ENCODE measurements around the gene PREB. TPM values are rescaled to one million over a fixed set of nuclear protein-coding genes. Genes with fewer than 3 reads are reported as not detected.
A peak's percentile ranks its signal among the peaks of the same experiment; 100 is the strongest.

PREB gene
- total and polyA plus RNA-seq, 2 of the 13 experiments (the other 11 are each of a cell fraction or from before 2014, with no cell fraction given), result 112 to 192 TPM

- TF ChIP-seq NR2F2 (IDR thresholded peaks at IDR 0.05; ENCODE audit: borderline replicate concordance, low read depth), result no peak
- TF ChIP-seq RAD51 (IDR thresholded peaks at IDR 0.05; ENCODE audit: borderline replicate concordance), result no peak
- no peak for TF ChIP-seq THYN1 (CRISPR knock-in tag; IDR thresholded peaks at IDR 0.05; ENCODE audit: borderline replicate concordance, low read depth)
- no peak for TF ChIP-seq SNAPC5 (CRISPR knock-in tag; IDR thresholded peaks at IDR 0.05; ENCODE audit: borderline replicate concordance)
- no peak for TF ChIP-seq MATR3 (CRISPR knock-in tag; IDR thresholded peaks at IDR 0.05)
- TF ChIP-seq ZNF513 (CRISPR knock-in tag; conservative IDR thresholded peaks at IDR 0.05), result no peak
- no peak for TF ChIP-seq ZNF44 (CRISPR knock-in tag; IDR thresholded peaks at IDR 0.05)
- no peak for TF ChIP-seq HNRNPH1 (optimal IDR thresholded peaks at IDR 0.05; ENCODE audit: low read depth, low read length)
- no peak for TF ChIP-seq KLF15 (CRISPR knock-in tag; IDR thresholded peaks at IDR 0.05; ENCODE audit: borderline replicate concordance)
- TF ChIP-seq IRF2 (CRISPR knock-in tag; IDR thresholded peaks at IDR 0.05), result 0 out of 2 replicates have a peak, but pooled peaks have one; percentile 28
- no peak for TF ChIP-seq KDM2A (CRISPR knock-in tag; IDR thresholded peaks at IDR 0.05; ENCODE audit: borderline replicate concordance, low read depth)
- no peak for TF ChIP-seq RCOR2 (CRISPR knock-in tag; IDR thresholded peaks at IDR 0.05)
- peak; percentile 51; the same call in 1 of the 2 replicates for TF ChIP-seq ZNF350 (CRISPR knock-in tag; IDR thresholded peaks at IDR 0.05; ENCODE audit: borderline replicate concordance, low read depth)
- no peak for TF ChIP-seq ZFY (CRISPR knock-in tag; IDR thresholded peaks at IDR 0.05)
- peak; percentile 43; the same call in 1 of the 2 replicates for TF ChIP-seq ZNF598 (CRISPR knock-in tag; IDR thresholded peaks at IDR 0.05; ENCODE audit: borderline replicate concordance)
- TF ChIP-seq MED1 (CRISPR knock-in tag; IDR thresholded peaks at IDR 0.05), result peak; percentile 63; the same call in 1 of the 2 replicates
- TF ChIP-seq ZNF549 (CRISPR knock-in tag; IDR thresholded peaks at IDR 0.05), result no peak
- peak; percentile 29; the same call in 1 of the 2 replicates for TF ChIP-seq ZNF691 (CRISPR knock-in tag; IDR thresholded peaks at IDR 0.05; ENCODE audit: borderline replicate concordance, low read depth)
- TF ChIP-seq ATF7 (IDR thresholded peaks at IDR 0.05), result no peak
- TF ChIP-seq ATF7 (CRISPR knock-in tag; IDR thresholded peaks at IDR 0.05), result no peak
- no peak for TF ChIP-seq CENPT (CRISPR knock-in tag; IDR thresholded peaks at IDR 0.05; ENCODE audit: low read depth)
- no peak for TF ChIP-seq ATF7-NPFF (CRISPR knock-in tag; IDR thresholded peaks at IDR 0.05; ENCODE audit: low read depth)
- TF ChIP-seq ZNF160 (CRISPR knock-in tag; IDR thresholded peaks at IDR 0.05), result no peak
- no peak for TF ChIP-seq NR1H2 (CRISPR knock-in tag; IDR thresholded peaks at IDR 0.05; ENCODE audit: borderline replicate concordance, low read depth)
- TF ChIP-seq ZNF83 (CRISPR knock-in tag; IDR thresholded peaks at IDR 0.05; ENCODE audit: borderline replicate concordance), result no peak
- TF ChIP-seq DBP (CRISPR knock-in tag; IDR thresholded peaks at IDR 0.05; ENCODE audit: not compliant biosample characterization), result no peak
- no peak for TF ChIP-seq ZNF251 (CRISPR knock-in tag; IDR thresholded peaks at IDR 0.05)
- TF ChIP-seq ZNF484 (CRISPR knock-in tag; IDR thresholded peaks at IDR 0.05; ENCODE audit: borderline replicate concordance, low read depth), result no peak
- no peak for TF ChIP-seq ZNF550 (CRISPR knock-in tag; IDR thresholded peaks at IDR 0.05; ENCODE audit: borderline replicate concordance)
Measured at GRCh38 chr2:27152102-27152795, 17.8 kb upstream of the PREB start (continued).

All from HepG2 (cell line).